Measurements from ENCODE around the gene STOML3. TPM values are rescaled to one million over a fixed set of nuclear protein-coding genes. Genes with fewer than 3 reads are reported as not detected.
"Not testable (repeated sequence)": the region's sequence is repeated elsewhere in the genome, so short reads cannot be mapped to it uniquely, and the experiment has no call there.

Gene STOML3
- total RNA-seq, 4 donors from 2014 or later, result not detected

GRCh38 chr13:39016087-39016486 is 25.5 kb upstream of the STOML3 start:
- no peak for DNase-seq (ENCODE audit: low spot score in 2 of 2)
- no peak overlapping the region for H3K4me3 ChIP-seq (ENCODE audit: low read depth, poor library complexity, severe bottlenecking)
- intact Hi-C loops (cut with DNase I; ENCODE audit: low total_unique reads), result no loop called here
- no peak for TF ChIP-seq POLR2A (IDR thresholded peaks at IDR 0.05)
- no peak for TF ChIP-seq CTCF (IDR thresholded peaks at IDR 0.05)
- 46 to 54% methylated on average over 1 of the region's 1 CpG for WGBS, 2 donors

- DNase-seq (ENCODE audit: low spot score in 2 of 2), result no peak
- no peak for TF ChIP-seq CTCF (IDR thresholded peaks at IDR 0.05)
- no peak for TF ChIP-seq POLR2A (IDR thresholded peaks at IDR 0.05)
- no peak overlapping the region for H3K4me3 ChIP-seq (ENCODE audit: low read depth, poor library complexity, severe bottlenecking)
- intact Hi-C loops (cut with DNase I; ENCODE audit: low total_unique reads), result no loop called here
- WGBS, 2 donors, result 89 to 91% methylated on average over 5 of the region's 5 CpGs
Observed at GRCh38 chr13:39013462-39013861, 22.8 kb upstream of the STOML3 start.

GRCh38 chr13:39012608-39013007 is 22.0 kb upstream of the STOML3 start:
- intact Hi-C loops (cut with DNase I; ENCODE audit: low total_unique reads), result no loop called here

GRCh38 chr13:39006371-39007111 is 15.9 kb upstream of the STOML3 start:
- DNase-seq (ENCODE audit: low spot score in 2 of 2); intact Hi-C loops (cut with DNase I; ENCODE audit: low total_unique reads); H3K4me3 ChIP-seq (ENCODE audit: low read depth, poor library complexity, severe bottlenecking): not testable (repeated sequence)
- 60 to 87% methylated on average over 27 to 28 of the region's 29 CpGs for WGBS, 2 donors

More at GRCh38 chr13:39012608-39013007, 22.0 kb upstream of the STOML3 start:
- TF ChIP-seq POLR2A (IDR thresholded peaks at IDR 0.05) (no peak), CTCF (IDR thresholded peaks at IDR 0.05) (no peak)
- H3K4me3 ChIP-seq (ENCODE audit: low read depth, poor library complexity, severe bottlenecking), result no peak overlapping the region
- 85 to 91% methylated on average over 7 of the region's 7 CpGs for WGBS, 2 donors
- DNase-seq (ENCODE audit: low spot score in 2 of 2), result no peak

GRCh38 chr13:38998739-38999138 is 8.1 kb upstream of the STOML3 start:
- intact Hi-C loops (cut with DNase I; ENCODE audit: low total_unique reads), result no loop called here
- WGBS, 2 donors, result 69% methylated on average over 3 of the region's 3 CpGs
- no peak for DNase-seq (ENCODE audit: low spot score in 2 of 2)
- no peak overlapping the region for H3K4me3 ChIP-seq (ENCODE audit: low read depth, poor library complexity, severe bottlenecking)
- TF ChIP-seq CTCF (IDR thresholded peaks at IDR 0.05), result no peak
- TF ChIP-seq POLR2A (IDR thresholded peaks at IDR 0.05), result no peak

- no peak for TF ChIP-seq CTCF (IDR thresholded peaks at IDR 0.05)
- TF ChIP-seq POLR2A (IDR thresholded peaks at IDR 0.05), result no peak
- WGBS, 2 donors, result 59 to 69% methylated on average over 4 of the region's 4 CpGs
- intact Hi-C loops (cut with DNase I; ENCODE audit: low total_unique reads), result no loop called here
- no peak for DNase-seq (ENCODE audit: low spot score in 2 of 2)
- no peak overlapping the region for H3K4me3 ChIP-seq (ENCODE audit: low read depth, poor library complexity, severe bottlenecking)
Observed at GRCh38 chr13:38993381-38993780, 2.8 kb upstream of the STOML3 start.

Measured in lower leg skin (tissue), 4 donors.